HepG2 (cell line): ENCODE results near the gene ACTR3. TPM values are rescaled to one million over a fixed set of nuclear protein-coding genes. Genes with fewer than 3 reads are reported as not detected.

Experiments
- ATAC-seq: fragments of 200-7000 bp; cut with Tn5 transposase; 3 replicates; pipeline ENCODE4 v1.9.1; 2020; ENCODE audit warnings: mild to moderate bottlenecking, moderate library complexity
- BruUV-seq: library from RNA; stranded (reverse); fragments of 400-500 nt; replicated peaks from 2 replicates; lab custom pipeline; 2021; lab: Mats Ljungman, UMichigan
- CTCF ChIA-PET: fragments of 300-600 bp; formaldehyde crosslinking; extraction: SDS; loops from one replicate; lab custom pipeline; 2021; ENCODE audit warnings: low total read pairs, inconsistent platforms, low intra/inter-chr PET ratio; lab: Yijun Ruan, JAX
- POLR2A ChIA-PET: fragments of 350-600 bp; sonication (Branson Sonifier 250); formaldehyde crosslinking; loops from one replicate; lab custom pipeline; 2020; ENCODE audit warnings: antibody characterized with exemption, inconsistent platforms; lab: Yijun Ruan, JAX
- DNase-seq: peaks from one replicate; pipeline ENCODE4 v3.0.0-alpha.2; 2015; ENCODE audit warnings: low spot score
- FAIRE-seq: peaks from 3 replicates; lab custom pipeline; 2011; peaks lifted over from hg19 to GRCh38; lab: Jason Lieb, UNC
- H2AFZ ChIP-seq: one replicate; pipeline ENCODE4 v1.6.1; 2011; ENCODE audit warnings: low read length, inconsistent platforms
- H3K27ac ChIP-seq: fragments of 300-600 bp; 3 replicates; pipeline ENCODE4 v1.8.0; 2011; ENCODE audit warnings: mixed run types, mild to moderate bottlenecking, mixed read lengths, low read length, inconsistent platforms; ENCODE audit not compliant: insufficient read depth; ENCODE audit errors: extremely low read length
- H3K27me3 ChIP-seq, 2 experiments: fragments of 200-600 bp in 1 of 2; 2 replicates in 1 of 2; 3 replicates in 1 of 2; pipeline versions ENCODE4 v1.6.0 to v1.8.0; 2011; ENCODE audit warnings: low read length in 2 of 2, mild to moderate bottlenecking in 2 of 2, moderate library complexity in 2 of 2, inconsistent platforms in 1 of 2; ENCODE audit not compliant: insufficient read depth in 2 of 2, control insufficient read depth in 1 of 2
- H3K36me3 ChIP-seq, 2 experiments: fragments of 200-600 bp in 1 of 2; replicated peaks in 1 of 2; 2 replicates in 1 of 2; 3 replicates in 1 of 2; pipeline versions ENCODE4 v1.5.1 to v1.8.0; 2011; ENCODE audit warnings: low read length in 2 of 2, inconsistent platforms in 1 of 2; ENCODE audit not compliant: insufficient read depth in 2 of 2, control insufficient read depth in 1 of 2
- H3K4me1 ChIP-seq: 2 replicates; pipeline ENCODE4 v1.5.1; 2012; ENCODE audit warnings: low read length, inconsistent platforms; ENCODE audit not compliant: insufficient read depth
- H3K4me2 ChIP-seq: 2 replicates; pipeline ENCODE4 v1.6.0; 2011; ENCODE audit warnings: low read depth, low read length, inconsistent platforms
- H3K4me3 ChIP-seq, 3 experiments: fragments of 200-600 bp in 1 of 3; sonication (generic), shearing (Covaris generic) in 1 of 3; replicated peaks in 1 of 3; 2 replicates each; pipeline ENCODE4 v1.5.1; 2011 to 2016; ENCODE audit warnings: low read length in 3 of 3, inconsistent platforms in 2 of 3, low read depth in 2 of 3, mild to moderate bottlenecking in 2 of 3, control low read depth in 1 of 3, mixed read lengths in 1 of 3; ENCODE audit not compliant: insufficient read depth in 1 of 3
- H3K79me2 ChIP-seq: one replicate; pipeline ENCODE4 v1.6.1; 2011; ENCODE audit warnings: low read length, inconsistent platforms; ENCODE audit not compliant: insufficient read depth
- H3K9ac ChIP-seq: 2 replicates; pipeline ENCODE4 v1.6.0; 2011; ENCODE audit warnings: mild to moderate bottlenecking, low read depth, low read length, inconsistent platforms; ENCODE audit not compliant: insufficient read depth
- H3K9me3 ChIP-seq: 2 replicates; pipeline ENCODE4 v1.5.1; 2012; ENCODE audit warnings: mild to moderate bottlenecking, low read length
- H4K20me1 ChIP-seq: 2 replicates; pipeline ENCODE4 v1.6.0; 2011; ENCODE audit warnings: inconsistent platforms, mild to moderate bottlenecking, low read length, moderate library complexity; ENCODE audit not compliant: insufficient read depth
- AGO2 ChIP-seq: fragments of 200-400 bp; formaldehyde crosslinking; optimal IDR thresholded peaks from 2 replicates; pipeline ENCODE3; 2017; ENCODE audit warnings: mild to moderate bottlenecking, low read depth, low read length, moderate library complexity
- CAMTA2 ChIP-seq: sonication (generic); formaldehyde crosslinking; IDR thresholded peaks from 2 replicates; pipeline ENCODE4 v1.4.0; 2020; ENCODE audit warnings: mild to moderate bottlenecking, missing genetic modification reagents, borderline replicate concordance
- KDM5A ChIP-seq: fragments of 200-600 bp; sonication (generic); IDR thresholded peaks from 2 replicates; pipeline ENCODE4 v1.7.0; 2018; ENCODE audit warnings: antibody characterized with exemption, mild to moderate bottlenecking, low read length, borderline replicate concordance
- NAIF1 ChIP-seq: sonication (generic); formaldehyde crosslinking; IDR thresholded peaks from 2 replicates; pipeline ENCODE4 v1.5.0; 2020; ENCODE audit warnings: mild to moderate bottlenecking, missing genetic modification reagents, borderline replicate concordance
- NFKB2 ChIP-seq: sonication (generic); formaldehyde crosslinking; IDR thresholded peaks from 2 replicates; pipeline ENCODE4 v1.4.0; 2020; ENCODE audit warnings: missing genetic modification reagents, borderline replicate concordance
- SMARCE1 ChIP-seq: fragments of 450-650 bp; IDR thresholded peaks from 2 replicates; pipeline ENCODE4 v1.6.1; 2017; ENCODE audit warnings: borderline replicate concordance
- ZFP41 ChIP-seq: sonication (generic); formaldehyde crosslinking; IDR thresholded peaks from 2 replicates; pipeline ENCODE4 v1.4.0; 2020; ENCODE audit warnings: mild to moderate bottlenecking, missing genetic modification reagents, borderline replicate concordance
- ZNF562 ChIP-seq: sonication (generic); formaldehyde crosslinking; IDR thresholded peaks from 2 replicates; pipeline ENCODE4 v1.8.0; 2022; ENCODE audit warnings: missing genetic modification reagents, borderline replicate concordance
- WGBS: methylation state at CpG from one replicate; pipeline ENCODE4 v1.1.6; 2017; ENCODE audit warnings: low lambda C conversion rate; 5-methylcytosine and 5-hydroxymethylcytosine counted together
- in situ Hi-C: cut with HindIII; loops from 2 replicates; pipeline ENCODE4 v1.10.0; 2017; ENCODE audit warnings: low pct_unique_long_range_greater_than_20kb; ENCODE audit not compliant: extremely low pct_ligation_motif_present
- intact Hi-C: fragments of 100-400 bp; cut with micrococcal nuclease; formaldehyde crosslinking; loops from one replicate; pipeline ENCODE4 v1.10.0; 2022; ENCODE audit not compliant: unreplicated experiment
- polyA plus RNA-seq, 8 experiments: library from polyadenylated mRNA; depleted of rRNA in 3 of 8; stranded (reverse) in 7 of 8; unstranded in 1 of 8; fragments of >200 nt; fragmentation: Illumina TruSeq in 4 of 8; extraction: Trizol in 4 of 8; gene quantifications; 2 replicates each; pipeline versions ENCODE4 v1.2.1 to v1.2.3, GENCODE V29; 2011 to 2016; ENCODE audit warnings: low read depth in 4 of 8, missing spikeins in 1 of 8, mixed read lengths in 1 of 8; ENCODE audit not compliant: insufficient read depth in 1 of 8
- total RNA-seq, 5 experiments: library from RNA; depleted of rRNA; stranded (reverse); fragments of >200 nt; fragmentation: Illumina TruSeq; extraction: Trizol; gene quantifications; 2 replicates each; pipeline ENCODE4 v1.2.3, GENCODE V29; 2016; ENCODE audit warnings: low read depth in 1 of 5
- TF ChIP-seq, protein P1 (sequence below): sonication (generic); formaldehyde crosslinking; conservative IDR thresholded peaks from 2 replicates; pipeline ENCODE4 v1.8.0; 2022; ENCODE audit warnings: missing genetic modification reagents
- TF ChIP-seq, protein P2 (sequence below): IDR thresholded peaks from 2 replicates; pipeline ENCODE4 v1.6.1; 2018; ENCODE audit warnings: missing genetic modification reagents, mild to moderate bottlenecking, missing compliant biosample characterization
- TF ChIP-seq, protein P3 (sequence below): sonication (generic); formaldehyde crosslinking; IDR thresholded peaks from 2 replicates; pipeline ENCODE4 v1.4.0; 2020; ENCODE audit warnings: mild to moderate bottlenecking, missing genetic modification reagents
- TF ChIP-seq, protein P4 (sequence below): sonication (generic); formaldehyde crosslinking; IDR thresholded peaks from 2 replicates; pipeline ENCODE4 v1.4.0; 2020; ENCODE audit warnings: mild to moderate bottlenecking, missing genetic modification reagents
- TF ChIP-seq, protein P5 (sequence below): sonication (generic); formaldehyde crosslinking; IDR thresholded peaks from 2 replicates; pipeline ENCODE4 v1.4.0; 2020; ENCODE audit warnings: missing genetic modification reagents

The ACTR3 gene
- total and polyA plus RNA-seq, 2 of the 13 experiments (the other 11 are each of a cell fraction or from before 2014, with no cell fraction given), result 123 to 225 TPM

DNA sequence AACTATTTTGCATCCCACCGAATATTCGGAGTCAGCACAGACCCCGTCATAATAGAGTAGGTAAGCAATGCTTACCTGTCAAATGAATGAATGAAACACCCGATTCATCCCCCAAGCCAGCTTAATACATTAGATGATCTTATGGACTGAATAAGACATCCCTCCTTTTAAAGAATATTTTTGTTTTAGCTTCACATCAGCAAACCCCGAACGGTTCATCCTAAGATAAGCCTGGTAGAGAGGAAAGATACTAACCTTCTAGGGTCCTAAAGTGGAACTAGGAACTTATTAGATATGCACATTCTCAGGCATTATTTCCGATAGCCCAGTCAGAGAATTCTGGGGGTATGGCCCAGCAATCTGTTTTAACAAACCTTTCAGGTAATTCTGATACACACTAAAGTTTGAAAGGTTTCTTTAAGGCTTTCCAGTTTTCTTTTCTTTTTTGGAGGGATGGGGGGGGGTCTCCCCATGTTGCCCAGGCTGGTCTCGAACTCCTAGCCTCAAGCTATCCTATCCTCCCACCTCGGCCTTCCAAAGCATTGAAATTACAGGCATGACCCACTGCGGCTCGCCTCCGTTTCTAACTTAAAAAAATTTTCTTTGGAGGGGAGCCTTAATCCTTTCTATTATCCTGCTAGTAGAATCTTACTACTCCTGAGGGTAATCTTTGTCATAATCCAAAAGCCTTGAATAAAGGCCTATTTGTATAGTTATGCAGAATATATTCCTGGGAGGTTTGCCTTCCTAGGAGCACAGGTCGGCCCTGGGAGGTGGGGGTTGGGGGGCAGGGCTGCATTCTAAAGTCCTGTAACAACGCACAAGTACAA, 1.0 kb upstream of the ACTR3 start:
- Histone ChIP-seq H3K4me3 (peak overlapping the region; percentile 66 to 96 (median 76)), H3K4me2 (peak overlapping the region; percentile 66), H4K20me1 (0 out of 2 replicates have a peak, but pooled peaks cover 3% of the 10 kb centered on the region), H3K79me2 (peaks cover 44% of the 10 kb centered on the region), H3K9me3 (no peaks in the 10 kb centered on the region), H2AFZ (peak overlapping the region; percentile 60), H3K27ac (peak overlapping the region; percentile 94), H3K4me1 (peaks cover 54% of the 10 kb centered on the region), H3K9ac (peak overlapping the region; percentile 85), H3K36me3 (no peaks in the 10 kb centered on the region), H3K27me3 (no peaks in the 10 kb centered on the region; a peak in 1 of 5 replicates)
- in situ Hi-C loops (loop anchor here (5.0 kb wide), 1 partner anchor 132 kb away; the partner anchor contains the start of gene SLC35F5), intact Hi-C loops (loop anchor here (1.0 to 5.0 kb wide), 3 partner anchors 12 to 663 kb away; no protein-coding TSS in a partner anchor)
- CTCF ChIA-PET, result no interaction called here
- ATAC-seq, result no peak
- POLR2A ChIA-PET, result interaction anchor here (0.5 to 4.8 kb wide), 11 partner anchors 11 to 132 kb away, joined by 3 to 79 read pairs (median 5); partner anchors contain the start of gene SLC35F5
- BruUV-seq, result TSS peak; percentile 88
- no peak for DNase-seq
- peak; percentile 18 for FAIRE-seq
- 51% methylated on average over 14 of the region's 14 CpGs for WGBS
- TF ChIP-seq, protein P1, sequence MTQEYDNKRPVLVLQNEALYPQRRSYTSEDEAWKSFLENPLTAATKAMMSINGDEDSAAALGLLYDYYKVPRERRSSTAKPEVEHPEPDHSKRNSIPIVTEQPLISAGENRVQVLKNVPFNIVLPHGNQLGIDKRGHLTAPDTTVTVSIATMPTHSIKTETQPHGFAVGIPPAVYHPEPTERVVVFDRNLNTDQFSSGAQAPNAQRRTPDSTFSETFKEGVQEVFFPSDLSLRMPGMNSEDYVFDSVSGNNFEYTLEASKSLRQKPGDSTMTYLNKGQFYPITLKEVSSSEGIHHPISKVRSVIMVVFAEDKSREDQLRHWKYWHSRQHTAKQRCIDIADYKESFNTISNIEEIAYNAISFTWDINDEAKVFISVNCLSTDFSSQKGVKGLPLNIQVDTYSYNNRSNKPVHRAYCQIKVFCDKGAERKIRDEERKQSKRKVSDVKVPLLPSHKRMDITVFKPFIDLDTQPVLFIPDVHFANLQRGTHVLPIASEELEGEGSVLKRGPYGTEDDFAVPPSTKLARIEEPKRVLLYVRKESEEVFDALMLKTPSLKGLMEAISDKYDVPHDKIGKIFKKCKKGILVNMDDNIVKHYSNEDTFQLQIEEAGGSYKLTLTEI (CRISPR knock-in tag), result no peak
- TF ChIP-seq, protein P2, sequence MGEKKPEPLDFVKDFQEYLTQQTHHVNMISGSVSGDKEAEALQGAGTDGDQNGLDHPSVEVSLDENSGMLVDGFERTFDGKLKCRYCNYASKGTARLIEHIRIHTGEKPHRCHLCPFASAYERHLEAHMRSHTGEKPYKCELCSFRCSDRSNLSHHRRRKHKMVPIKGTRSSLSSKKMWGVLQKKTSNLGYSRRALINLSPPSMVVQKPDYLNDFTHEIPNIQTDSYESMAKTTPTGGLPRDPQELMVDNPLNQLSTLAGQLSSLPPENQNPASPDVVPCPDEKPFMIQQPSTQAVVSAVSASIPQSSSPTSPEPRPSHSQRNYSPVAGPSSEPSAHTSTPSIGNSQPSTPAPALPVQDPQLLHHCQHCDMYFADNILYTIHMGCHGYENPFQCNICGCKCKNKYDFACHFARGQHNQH (CRISPR knock-in tag), result no peak
- TF ChIP-seq NAIF1 (no peak), NFKB2 (CRISPR knock-in tag) (no peak), CAMTA2 (CRISPR knock-in tag) (no peak), ZFP41 (CRISPR knock-in tag) (0 out of 2 replicates have a peak, but pooled peaks have one; percentile 12), ZNF562 (no peak), KDM5A (0 out of 2 replicates have a peak, but pooled peaks have one; percentile 22), AGO2 (no peak), SMARCE1 (no peak)
- TF ChIP-seq, protein P3, sequence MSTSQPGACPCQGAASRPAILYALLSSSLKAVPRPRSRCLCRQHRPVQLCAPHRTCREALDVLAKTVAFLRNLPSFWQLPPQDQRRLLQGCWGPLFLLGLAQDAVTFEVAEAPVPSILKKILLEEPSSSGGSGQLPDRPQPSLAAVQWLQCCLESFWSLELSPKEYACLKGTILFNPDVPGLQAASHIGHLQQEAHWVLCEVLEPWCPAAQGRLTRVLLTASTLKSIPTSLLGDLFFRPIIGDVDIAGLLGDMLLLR, result no peak
- TF ChIP-seq, protein P4, sequence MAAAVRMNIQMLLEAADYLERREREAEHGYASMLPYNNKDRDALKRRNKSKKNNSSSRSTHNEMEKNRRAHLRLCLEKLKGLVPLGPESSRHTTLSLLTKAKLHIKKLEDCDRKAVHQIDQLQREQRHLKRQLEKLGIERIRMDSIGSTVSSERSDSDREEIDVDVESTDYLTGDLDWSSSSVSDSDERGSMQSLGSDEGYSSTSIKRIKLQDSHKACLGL, result no peak
- TF ChIP-seq, protein P5, sequence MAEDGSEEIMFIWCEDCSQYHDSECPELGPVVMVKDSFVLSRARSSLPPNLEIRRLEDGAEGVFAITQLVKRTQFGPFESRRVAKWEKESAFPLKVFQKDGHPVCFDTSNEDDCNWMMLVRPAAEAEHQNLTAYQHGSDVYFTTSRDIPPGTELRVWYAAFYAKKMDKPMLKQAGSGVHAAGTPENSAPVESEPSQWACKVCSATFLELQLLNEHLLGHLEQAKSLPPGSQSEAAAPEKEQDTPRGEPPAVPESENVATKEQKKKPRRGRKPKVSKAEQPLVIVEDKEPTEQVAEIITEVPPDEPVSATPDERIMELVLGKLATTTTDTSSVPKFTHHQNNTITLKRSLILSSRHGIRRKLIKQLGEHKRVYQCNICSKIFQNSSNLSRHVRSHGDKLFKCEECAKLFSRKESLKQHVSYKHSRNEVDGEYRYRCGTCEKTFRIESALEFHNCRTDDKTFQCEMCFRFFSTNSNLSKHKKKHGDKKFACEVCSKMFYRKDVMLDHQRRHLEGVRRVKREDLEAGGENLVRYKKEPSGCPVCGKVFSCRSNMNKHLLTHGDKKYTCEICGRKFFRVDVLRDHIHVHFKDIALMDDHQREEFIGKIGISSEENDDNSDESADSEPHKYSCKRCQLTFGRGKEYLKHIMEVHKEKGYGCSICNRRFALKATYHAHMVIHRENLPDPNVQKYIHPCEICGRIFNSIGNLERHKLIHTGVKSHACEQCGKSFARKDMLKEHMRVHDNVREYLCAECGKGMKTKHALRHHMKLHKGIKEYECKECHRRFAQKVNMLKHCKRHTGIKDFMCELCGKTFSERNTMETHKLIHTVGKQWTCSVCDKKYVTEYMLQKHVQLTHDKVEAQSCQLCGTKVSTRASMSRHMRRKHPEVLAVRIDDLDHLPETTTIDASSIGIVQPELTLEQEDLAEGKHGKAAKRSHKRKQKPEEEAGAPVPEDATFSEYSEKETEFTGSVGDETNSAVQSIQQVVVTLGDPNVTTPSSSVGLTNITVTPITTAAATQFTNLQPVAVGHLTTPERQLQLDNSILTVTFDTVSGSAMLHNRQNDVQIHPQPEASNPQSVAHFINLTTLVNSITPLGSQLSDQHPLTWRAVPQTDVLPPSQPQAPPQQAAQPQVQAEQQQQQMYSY (CRISPR knock-in tag), result no peak
